Osteocyte (in vitro differentiated cells): ENCODE data around the gene IRX3. TPM values are rescaled to one million over a fixed set of nuclear protein-coding genes. Genes with fewer than 3 reads are reported as not detected.

Experiments
- DNase-seq: peaks from one replicate; pipeline ENCODE4 v3.0.0; 2021; ENCODE audit warnings: mixed read lengths; ENCODE audit not compliant: unreplicated experiment; ENCODE audit errors: extremely low spot score
- H3K27ac Mint-ChIP-seq: one replicate; pipeline ENCODE4 v1.8.0; 2021; ENCODE audit warnings: mild to moderate bottlenecking, mixed read lengths; ENCODE audit not compliant: unreplicated experiment
- H3K27me3 Mint-ChIP-seq: one replicate; pipeline ENCODE4 v1.8.0; 2021; ENCODE audit warnings: mixed read lengths; ENCODE audit not compliant: unreplicated experiment
- H3K36me3 Mint-ChIP-seq: one replicate; pipeline ENCODE4 v1.8.0; 2021; ENCODE audit warnings: mixed read lengths; ENCODE audit not compliant: unreplicated experiment
- H3K4me1 Mint-ChIP-seq: one replicate; pipeline ENCODE4 v1.8.0; 2021; ENCODE audit warnings: mixed read lengths; ENCODE audit not compliant: unreplicated experiment
- H3K4me3 Mint-ChIP-seq: one replicate; pipeline ENCODE4 v1.8.0; 2021; ENCODE audit warnings: mild to moderate bottlenecking, moderate library complexity, mixed read lengths; ENCODE audit not compliant: unreplicated experiment
- H3K9me3 Mint-ChIP-seq: one replicate; pipeline ENCODE4 v1.8.0; 2021; ENCODE audit warnings: mixed read lengths; ENCODE audit not compliant: unreplicated experiment
- CTCF ChIP-seq: fragments of 200-600 bp; sonication (generic); IDR thresholded peaks from 2 replicates; pipeline ENCODE4 v1.5.0; 2021; ENCODE audit warnings: antibody characterized with exemption, mild to moderate bottlenecking, moderate library complexity
- total RNA-seq: library from RNA; stranded (reverse); gene quantifications from 2 replicates; pipeline ENCODE4 v1.2.1, GENCODE V29; 2021

The IRX3 gene
- total RNA-seq, 1 donor from 2014 or later = 0.91 TPM

GRCh38 chr16:54290833-54291655 is 4.5 kb upstream of the IRX3 start:
- H3K27ac Mint-ChIP-seq = no peak overlapping the region
- H3K27me3 Mint-ChIP-seq = peaks cover 77% of the 10 kb centered on the region
- H3K36me3 Mint-ChIP-seq = no peaks in the 10 kb centered on the region
- no peaks in the 10 kb centered on the region for H3K9me3 Mint-ChIP-seq
- no peak for DNase-seq
- no peak for TF ChIP-seq CTCF
- peak overlapping the region; percentile 11 for H3K4me3 Mint-ChIP-seq
- H3K4me1 Mint-ChIP-seq = peaks cover 23% of the 10 kb centered on the region

GRCh38 chr16:54289945-54290832 is 3.6 kb upstream of the IRX3 start:
- Mint-ChIP-seq H3K4me3 (peak overlapping the region; percentile 11), H3K27me3 (peaks cover 77% of the 10 kb centered on the region), H3K36me3 (no peaks in the 10 kb centered on the region), H3K27ac (no peak overlapping the region), H3K4me1 (peaks cover 25% of the 10 kb centered on the region), H3K9me3 (no peaks in the 10 kb centered on the region)
- no peak for TF ChIP-seq CTCF
- DNase-seq = no peak

GRCh38 chr16:54289242-54289944 is 2.8 kb upstream of the IRX3 start:
- Mint-ChIP-seq H3K27ac (no peak overlapping the region), H3K4me3 (no peak overlapping the region), H3K27me3 (peaks cover 76% of the 10 kb centered on the region), H3K9me3 (no peaks in the 10 kb centered on the region), H3K4me1 (peaks cover 30% of the 10 kb centered on the region), H3K36me3 (no peaks in the 10 kb centered on the region)
- DNase-seq = no peak
- no peak for TF ChIP-seq CTCF

- no peak overlapping the region for H3K27ac Mint-ChIP-seq
- no peak for TF ChIP-seq CTCF
- H3K4me1 Mint-ChIP-seq = peaks cover 30% of the 10 kb centered on the region
- no peak for DNase-seq
- H3K27me3 Mint-ChIP-seq = peaks cover 74% of the 10 kb centered on the region
- no peak overlapping the region for H3K4me3 Mint-ChIP-seq
- no peaks in the 10 kb centered on the region for H3K36me3 Mint-ChIP-seq
- no peaks in the 10 kb centered on the region for H3K9me3 Mint-ChIP-seq
Observed at GRCh38 chr16:54288835-54289241, 2.3 kb upstream of the IRX3 start.
